Cerebellar nuclear complex (tissue), 1 donor: Measurements from ENCODE around the gene REV3L.

Experiments
- DNase-seq, 2 experiments: peaks; one replicate each; lab custom pipeline; 2025; lab: John Stamatoyannopoulos, UW

The REV3L gene

GRCh38 chr6:111469543-111469942 is 13.5 kb downstream of the REV3L start:
- DNase-seq, result no peak

- no peak for DNase-seq
Observed at GRCh38 chr6:111468329-111469012, 14.5 kb downstream of the REV3L start.

GRCh38 chr6:111464184-111464583 is 18.8 kb downstream of the REV3L start:
- DNase-seq, result no peak

GRCh38 chr6:111462770-111463391 is 20.1 kb downstream of the REV3L start:
- no peak for DNase-seq

GRCh38 chr6:111461860-111462259 is 21.2 kb downstream of the REV3L start:
- no peak for DNase-seq

- no peak for DNase-seq
Observed at GRCh38 chr6:111458670-111459232, 24.3 kb downstream of the REV3L start.

- DNase-seq, result no peak
Observed at GRCh38 chr6:111456208-111456607, 26.8 kb downstream of the REV3L start.

GRCh38 chr6:111450636-111451035 is 32.4 kb downstream of the REV3L start:
- no peak for DNase-seq

GRCh38 chr6:111450087-111450486 is 32.9 kb downstream of the REV3L start:
- DNase-seq, result no peak

GRCh38 chr6:111449129-111449528 is 33.9 kb downstream of the REV3L start:
- DNase-seq, result no peak

- no peak for DNase-seq
Observed at GRCh38 chr6:111447051-111447450, 36.0 kb downstream of the REV3L start.

- no peak for DNase-seq
Observed at GRCh38 chr6:111445861-111446267, 37.2 kb downstream of the REV3L start.

- DNase-seq, result no peak
Observed at GRCh38 chr6:111444794-111445193, 38.2 kb downstream of the REV3L start.

GRCh38 chr6:111441678-111442243 is 41.3 kb downstream of the REV3L start:
- DNase-seq, result no peak

GRCh38 chr6:111439171-111439570 is 43.8 kb downstream of the REV3L start:
- DNase-seq, result no peak

GRCh38 chr6:111437573-111437972 is 45.4 kb downstream of the REV3L start:
- DNase-seq, result no peak

GRCh38 chr6:111432511-111432910 is 50.5 kb downstream of the REV3L start:
- DNase-seq, result no peak

- no peak for DNase-seq
Observed at GRCh38 chr6:111430605-111431376, 52.2 kb downstream of the REV3L start.

- no peak for DNase-seq
Observed at GRCh38 chr6:111429571-111429970, 53.4 kb downstream of the REV3L start.

- no peak for DNase-seq
Observed at GRCh38 chr6:111428811-111429210, 54.2 kb downstream of the REV3L start.

- DNase-seq, result no peak
Observed at GRCh38 chr6:111427341-111428116, 55.5 kb downstream of the REV3L start.
